Stimulated activated CD8-positive, alpha-beta memory T cell treated with anti-CD3 and anti-CD28 coated beads, Interleukin-15, amount 100 ng/mL, for 4 hours (primary cell): ENCODE measurements around the gene RRP15.

ENCODE experiments used
- DNase-seq, 2 donors: peaks; one replicate each; pipeline ENCODE4 v3.0.0-alpha.2; 2020; ENCODE audit warnings: low read depth in 2 of 2

The RRP15 gene, protein sequence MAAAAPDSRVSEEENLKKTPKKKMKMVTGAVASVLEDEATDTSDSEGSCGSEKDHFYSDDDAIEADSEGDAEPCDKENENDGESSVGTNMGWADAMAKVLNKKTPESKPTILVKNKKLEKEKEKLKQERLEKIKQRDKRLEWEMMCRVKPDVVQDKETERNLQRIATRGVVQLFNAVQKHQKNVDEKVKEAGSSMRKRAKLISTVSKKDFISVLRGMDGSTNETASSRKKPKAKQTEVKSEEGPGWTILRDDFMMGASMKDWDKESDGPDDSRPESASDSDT

DNA sequence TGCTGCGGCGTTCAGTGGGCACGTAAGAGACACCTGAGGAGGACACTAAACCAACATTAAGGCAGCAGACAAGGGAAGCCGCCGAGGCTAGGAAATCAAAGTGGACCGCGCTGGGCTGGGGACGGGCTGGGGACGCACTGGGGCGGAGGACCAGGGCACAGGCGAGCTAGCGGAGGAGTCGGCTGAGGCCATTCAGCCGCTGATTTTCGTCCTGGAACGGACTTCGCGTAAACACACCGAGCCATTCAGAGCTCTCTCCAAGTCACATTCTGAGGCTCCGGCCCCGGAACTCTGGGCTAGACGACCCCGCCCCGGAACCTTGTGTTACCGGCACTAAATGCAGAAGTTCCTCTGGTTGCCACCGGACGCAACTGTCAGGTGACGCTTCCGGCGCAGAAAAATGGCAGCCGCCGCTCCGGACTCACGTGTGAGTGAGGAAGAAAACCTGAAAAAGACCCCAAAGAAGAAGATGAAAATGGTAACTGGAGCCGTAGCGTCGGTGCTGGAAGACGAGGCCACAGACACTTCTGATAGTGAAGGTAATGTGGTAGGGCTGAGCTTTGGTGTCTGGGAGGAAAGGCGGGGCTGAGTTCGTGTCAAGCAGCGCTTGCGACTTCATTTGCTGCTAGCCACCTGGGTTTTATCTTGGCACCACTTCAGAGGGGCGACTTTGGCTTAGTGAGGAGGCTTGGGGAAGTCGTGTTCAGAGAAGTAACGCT is at the start of gene RRP15:
Gene RRP15 (plus strand): TSS at position 377 of the 719 bp plus-strand sequence. CDS start 24 bp downstream, at position 401.
- peak; percentile 67 to 70 for DNase-seq

DNA sequence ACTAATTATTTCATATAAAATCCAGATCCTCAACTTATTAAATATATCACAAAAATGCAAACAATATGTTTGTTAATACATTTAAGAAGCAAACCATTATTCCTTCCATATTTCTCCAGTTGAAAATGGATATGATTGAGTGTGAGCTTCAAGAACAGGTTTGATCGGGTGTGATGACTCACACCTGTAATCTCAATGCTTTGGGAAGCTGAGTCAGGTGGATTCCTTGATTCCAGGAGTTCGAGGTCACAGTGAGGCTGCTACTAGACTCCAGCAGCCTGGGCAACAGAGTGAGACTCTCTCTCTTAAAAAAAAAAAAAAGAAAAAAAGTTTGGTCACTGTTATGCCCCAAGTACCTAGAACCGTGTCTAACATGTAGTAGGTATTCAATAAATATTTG is 42.9 kb upstream of the RRP15 start:
- DNase-seq = no peak

DNA sequence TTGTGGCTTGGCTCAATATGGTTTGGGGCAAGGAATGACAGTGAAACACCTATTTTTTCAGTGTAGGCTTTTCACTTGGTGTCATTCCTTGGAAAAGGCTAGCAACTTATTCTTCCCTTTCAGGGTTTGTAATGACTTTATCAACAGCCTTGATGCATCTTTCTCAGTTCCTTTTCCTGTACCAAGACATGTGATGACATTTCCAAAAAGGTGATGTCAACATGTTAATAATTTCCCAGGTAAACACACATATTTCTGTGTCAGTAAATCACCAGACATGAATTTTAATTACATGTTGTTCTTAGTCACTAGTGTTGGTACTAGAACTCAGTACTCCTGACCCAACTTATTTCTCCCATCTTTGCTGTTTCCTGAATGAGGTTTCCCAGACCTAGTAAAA is 37.8 kb upstream of the RRP15 start:
- DNase-seq = no peak

DNA sequence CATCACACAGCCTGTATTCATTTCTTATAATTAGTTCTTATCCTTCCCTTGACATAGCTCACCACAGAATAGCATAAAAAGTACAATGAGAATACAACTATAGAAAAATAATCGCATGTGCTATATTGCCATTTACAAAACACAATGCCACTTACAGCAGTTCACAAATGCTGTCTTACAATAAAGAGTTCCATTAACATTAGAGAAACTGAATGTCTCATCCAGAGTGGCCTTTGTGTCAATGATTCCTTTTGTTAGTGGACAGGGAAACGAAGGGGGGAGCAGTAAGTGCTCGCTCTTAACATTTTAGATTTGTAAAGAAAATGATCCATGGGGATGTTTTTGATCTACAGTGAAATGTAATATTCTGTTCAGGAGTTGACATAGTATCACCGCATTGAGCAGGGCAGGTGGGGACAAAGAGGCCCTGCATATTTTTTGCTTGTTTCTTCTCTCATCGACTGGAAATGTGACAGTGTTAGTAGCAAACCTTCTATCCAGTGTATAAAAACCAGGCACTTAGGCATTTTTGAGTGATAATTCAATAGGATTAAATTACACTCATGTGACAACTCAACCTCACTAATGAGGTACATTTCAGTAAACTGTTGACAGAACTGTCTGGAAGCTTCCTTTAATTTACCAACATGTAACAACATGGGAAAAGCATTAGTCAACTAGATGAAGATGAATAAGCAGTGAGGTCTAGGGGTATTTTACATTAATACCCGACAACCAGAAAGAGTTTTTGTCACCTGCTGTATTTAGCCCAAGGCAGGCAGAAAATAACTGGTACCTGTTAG is 35.6 kb upstream of the RRP15 start:
- no peak for DNase-seq

DNA sequence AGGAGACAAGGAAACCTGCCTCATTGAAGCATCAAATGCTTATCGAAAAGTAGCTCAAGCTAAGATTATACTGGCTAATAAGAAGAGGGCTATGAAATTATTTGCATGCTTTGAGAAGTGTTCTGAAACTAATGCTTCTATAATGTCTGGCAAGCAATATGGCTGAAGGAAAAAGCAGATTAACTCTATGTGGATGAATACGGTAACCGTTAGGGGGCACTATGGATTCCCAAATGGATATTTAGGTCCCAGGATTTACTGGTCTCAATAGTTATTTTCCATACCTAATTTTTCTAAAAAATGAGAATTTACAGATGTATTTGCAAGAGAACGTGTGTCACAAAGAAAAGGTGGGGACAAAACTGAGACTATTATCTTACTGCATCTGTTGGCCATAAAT is 34.6 kb upstream of the RRP15 start:
- no peak for DNase-seq

DNA sequence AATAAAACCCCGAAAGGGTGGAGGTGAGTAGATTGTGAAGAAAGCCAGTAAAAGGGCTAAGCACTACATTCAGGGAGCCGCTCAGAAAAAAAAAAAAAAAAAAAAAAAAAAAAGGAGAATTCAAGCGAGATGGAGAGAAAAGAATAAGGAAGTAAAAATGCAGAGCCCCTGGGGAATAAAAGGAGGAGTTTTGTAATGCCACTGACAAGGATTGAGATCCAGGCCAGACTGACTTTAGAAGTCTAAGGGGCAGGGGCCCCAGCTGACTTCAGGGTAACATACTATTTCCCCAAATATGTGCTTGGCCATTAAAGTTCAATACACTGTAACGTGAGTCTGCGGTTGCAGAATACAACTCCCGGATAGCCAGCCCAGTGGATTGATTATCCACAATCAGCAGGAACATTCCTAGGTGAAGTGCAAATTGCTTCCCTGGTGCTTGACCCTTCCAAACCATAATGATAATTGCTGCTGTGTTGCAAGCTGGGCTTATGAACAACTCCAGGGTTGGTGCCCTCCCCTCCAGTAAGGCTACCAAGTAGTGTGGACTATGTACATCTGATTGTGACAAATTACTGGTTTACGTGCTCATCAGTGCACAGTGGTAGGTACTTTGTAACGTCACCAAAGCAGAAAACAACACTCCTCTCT is 30.7 kb upstream of the RRP15 start:
- DNase-seq = no peak

DNA sequence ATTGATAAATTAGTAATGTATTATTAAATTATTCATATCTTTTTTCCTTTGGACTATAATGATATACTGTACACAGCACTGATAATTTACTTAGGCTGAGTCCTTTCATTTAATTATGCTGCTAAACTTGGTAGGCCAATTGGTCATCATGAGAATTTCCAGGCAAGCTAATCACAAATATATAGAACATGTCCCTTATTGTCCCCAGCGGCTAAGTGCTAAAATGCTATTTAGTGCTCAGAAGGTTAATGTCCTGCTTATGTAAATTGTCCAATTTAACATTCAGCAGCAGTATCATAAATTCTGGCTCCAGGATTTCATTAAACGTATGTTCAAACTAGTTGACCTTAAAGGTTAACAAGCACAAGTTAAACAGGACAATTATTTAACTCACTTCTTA is 30.0 kb upstream of the RRP15 start:
- DNase-seq = no peak

DNA sequence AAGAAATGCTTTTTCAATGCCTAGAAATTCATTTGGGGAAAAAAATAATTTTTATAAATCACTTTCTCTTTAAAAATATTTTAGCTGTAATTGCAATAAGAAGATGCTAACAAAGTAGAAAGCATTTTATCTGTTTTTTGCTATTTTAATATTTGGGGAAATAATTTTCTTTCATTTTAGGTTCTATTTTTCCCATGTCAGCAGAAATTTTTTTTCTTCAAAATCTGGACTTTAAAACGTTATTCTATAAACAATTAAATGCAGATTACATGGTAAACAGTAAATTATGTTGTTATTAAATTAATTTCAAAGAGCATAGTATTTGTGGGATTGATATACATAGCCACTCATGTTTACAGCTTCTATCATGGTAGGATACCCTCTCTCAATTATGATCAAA is 27.7 kb upstream of the RRP15 start:
- no peak for DNase-seq

DNA sequence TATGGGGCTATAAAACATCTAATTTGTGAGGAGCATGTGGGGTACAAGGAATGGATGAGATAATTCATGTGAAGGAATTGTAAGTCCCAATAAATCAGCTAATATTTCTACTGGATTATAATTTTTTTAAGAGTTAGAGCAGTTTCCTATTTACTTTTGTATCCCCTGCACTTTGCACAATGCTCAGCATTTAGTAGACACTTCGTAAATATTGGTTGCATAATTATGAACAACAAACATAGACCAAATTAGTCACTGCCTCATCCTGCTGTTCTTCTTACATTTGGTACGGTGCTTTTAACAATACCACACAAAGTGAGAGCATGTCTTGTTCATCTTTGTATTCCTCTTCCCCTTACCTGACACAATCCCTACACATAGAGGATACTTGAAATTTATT is 27.1 kb upstream of the RRP15 start:
- no peak for DNase-seq

DNA sequence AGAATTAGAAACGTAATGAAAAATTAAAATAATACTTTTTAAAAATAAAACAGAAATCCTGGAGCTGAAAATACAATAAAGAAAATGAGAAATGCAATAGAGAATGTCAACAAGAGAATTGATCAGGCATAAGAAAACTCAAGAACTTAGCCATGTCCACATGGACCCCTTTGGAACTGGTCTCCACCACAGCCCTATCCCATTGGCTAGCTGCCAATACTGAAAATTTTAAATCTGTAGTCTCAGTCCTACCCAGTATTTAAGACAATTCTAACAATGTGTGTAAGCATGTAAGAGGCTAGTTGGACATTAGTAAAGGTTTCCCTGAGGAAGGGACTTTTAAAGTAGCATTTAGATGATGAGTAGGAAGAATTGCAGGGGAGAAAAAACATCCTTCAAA is 25.8 kb upstream of the RRP15 start:
- no peak for DNase-seq

DNA sequence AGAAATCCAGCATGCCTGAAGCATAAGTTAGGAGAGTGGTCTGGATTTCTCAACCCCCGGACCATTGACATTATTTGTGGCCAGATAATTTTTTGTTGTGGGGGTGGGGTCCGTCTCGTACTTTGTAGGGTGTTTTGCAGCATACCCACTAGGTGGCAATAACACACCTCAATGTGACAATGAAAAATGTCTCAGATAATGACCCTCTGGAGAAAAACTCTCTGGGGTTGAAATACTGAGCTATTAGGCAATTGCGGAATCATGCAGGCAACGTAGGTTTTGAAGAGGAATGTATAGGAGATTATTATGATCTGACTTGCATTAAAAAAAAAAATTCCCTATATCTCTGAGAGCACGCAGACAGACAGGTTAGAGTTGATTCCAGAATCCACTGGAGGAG is 25.3 kb upstream of the RRP15 start:
- DNase-seq = no peak

DNA sequence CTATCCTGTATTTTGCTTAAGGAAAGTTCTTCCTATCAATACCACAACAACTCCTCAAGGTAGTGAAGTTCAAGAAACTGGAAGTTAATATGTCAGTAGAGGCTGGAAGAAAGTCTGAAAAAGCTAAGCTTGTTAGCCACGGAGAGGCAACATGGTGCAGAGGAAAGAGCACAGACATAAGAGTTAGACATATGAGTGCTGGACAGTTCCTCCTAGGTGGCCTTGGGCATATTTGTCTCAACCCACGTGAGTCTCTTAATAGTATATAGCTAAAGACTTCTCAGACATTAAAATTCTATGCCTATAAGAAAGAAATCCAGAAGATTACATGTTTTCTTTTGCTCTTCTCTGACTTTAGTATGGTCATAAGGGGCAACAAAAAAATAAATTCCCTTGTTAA is 22.8 kb upstream of the RRP15 start:
- no peak for DNase-seq

DNA sequence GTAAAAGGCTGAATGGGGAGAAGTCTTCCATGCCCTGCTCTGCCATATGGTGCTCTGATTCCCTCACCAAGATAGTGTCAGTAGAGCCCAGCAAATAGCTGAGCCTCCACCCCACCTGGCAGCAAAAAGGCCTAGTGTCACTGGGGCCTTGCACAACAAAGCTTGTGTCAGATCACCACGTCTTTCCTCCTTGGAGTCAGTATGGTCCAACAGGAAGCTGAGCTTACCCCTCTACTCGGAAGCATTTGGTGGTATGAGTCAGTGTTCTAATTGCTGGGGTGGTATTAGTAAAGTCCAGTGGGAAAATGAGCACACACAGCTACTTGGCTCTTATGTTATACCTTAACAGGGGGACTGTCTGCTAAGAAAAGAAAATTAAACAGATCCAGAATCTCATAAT is 18.7 kb upstream of the RRP15 start:
- no peak for DNase-seq

DNA sequence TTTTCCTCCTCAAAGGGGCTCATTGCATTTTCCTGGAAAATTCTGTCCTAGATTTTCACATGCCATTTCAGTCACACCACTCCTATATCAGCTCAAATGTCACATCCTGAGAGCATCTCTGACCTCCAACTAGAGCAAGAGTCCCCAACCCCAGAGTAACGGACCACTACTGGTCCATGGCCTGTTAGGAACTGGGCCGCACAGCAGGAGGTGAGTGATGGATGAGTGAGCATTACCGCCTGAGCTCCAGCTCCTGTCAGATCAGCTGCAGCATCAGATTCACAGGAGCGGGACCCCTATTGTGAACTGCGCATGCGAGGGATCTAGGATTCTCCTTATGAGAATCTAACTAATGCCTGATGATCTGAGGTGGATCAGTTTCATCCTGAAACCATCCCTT is 12.7 kb upstream of the RRP15 start:
- DNase-seq = no peak

DNA sequence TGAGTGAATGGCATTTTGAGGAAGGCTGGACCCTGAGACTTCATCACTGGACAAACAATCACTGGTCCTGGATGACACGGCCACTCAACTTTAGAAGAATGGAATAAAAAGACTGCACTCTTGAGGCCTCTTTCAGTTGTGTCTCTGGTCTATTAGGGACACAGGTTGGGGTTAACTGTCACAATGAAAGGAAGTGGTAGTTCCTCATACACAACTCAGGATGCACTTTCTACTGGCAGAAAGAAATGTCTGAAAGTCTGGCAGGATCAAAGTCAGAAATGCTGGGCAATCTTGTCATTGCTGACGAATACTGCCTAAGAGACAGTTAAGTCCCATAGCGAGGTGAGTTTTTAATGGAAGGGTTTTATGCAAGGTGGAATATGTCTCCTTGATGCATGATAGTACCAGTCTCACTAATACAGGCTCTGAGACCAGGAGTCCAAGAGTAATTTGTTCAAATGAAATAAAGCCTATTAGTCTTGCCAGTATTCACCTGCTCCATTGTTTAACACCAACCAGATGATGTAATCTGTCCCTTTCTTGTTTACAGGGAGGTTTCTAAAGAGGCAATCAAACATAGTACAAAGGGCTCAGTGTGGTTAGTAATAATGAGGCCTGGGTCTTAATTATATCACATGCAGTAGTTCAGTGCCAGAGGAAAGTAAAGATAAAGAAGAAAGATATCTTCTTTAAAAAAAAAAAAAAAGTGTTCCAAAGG is 11.2 kb upstream of the RRP15 start:
- no peak for DNase-seq

DNA sequence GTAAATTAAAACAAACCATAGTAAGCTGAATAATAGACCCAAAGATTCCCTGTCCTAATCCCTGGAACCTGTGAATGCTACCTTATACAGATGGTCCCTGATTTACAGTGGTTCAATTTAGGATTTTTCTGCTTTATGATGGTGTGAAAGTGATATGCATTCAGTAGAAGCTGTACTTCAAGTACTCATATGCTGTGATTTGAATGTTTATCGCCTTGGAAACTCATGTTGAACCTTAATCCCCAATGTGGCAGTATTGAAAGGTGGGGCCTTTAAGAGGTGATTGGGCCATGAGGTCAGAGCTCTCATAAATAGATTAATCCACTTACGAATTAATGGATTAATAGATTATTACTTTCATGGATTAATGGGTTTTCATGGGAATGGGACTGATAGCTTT is 10.6 kb upstream of the RRP15 start:
- no peak for DNase-seq

DNA sequence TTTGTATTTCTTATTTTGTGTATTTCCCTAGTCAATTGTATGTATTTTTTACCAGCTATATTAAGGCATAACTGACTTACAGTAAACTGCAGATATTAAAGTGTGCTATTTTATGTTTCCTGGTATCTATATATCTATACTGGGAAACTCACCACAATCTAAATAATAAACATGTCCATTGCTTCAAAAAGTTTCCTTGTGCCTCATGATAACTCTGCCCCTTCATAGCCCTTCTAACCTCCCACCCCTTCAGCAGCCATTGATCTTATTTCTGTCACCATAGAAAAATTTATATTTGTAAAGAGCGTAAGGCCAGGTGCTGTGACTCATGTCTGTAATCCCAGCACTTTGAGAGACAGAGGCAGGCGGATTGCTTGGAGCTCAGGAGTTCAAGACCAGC is 9.3 kb upstream of the RRP15 start:
- DNase-seq = no peak

DNA sequence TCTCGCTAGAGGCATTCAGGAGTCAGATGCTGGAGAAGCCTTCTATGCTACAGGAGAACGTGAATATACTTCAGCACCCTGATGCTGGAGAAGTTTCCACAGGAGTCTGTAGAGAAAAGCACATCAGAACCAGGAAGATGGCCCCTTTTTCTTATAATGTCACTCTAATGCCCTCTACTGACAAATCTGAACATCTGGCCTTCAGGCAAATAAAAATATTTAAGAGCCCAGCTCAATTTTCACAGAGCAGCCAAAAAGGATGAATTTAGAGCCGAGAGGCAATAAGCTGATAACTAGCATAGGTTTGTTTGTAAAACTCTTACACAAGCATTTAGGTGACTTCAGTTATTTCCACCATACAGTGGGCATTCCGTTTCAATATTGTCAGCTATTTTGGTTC is 3.8 kb upstream of the RRP15 start:
- no peak for DNase-seq

DNA sequence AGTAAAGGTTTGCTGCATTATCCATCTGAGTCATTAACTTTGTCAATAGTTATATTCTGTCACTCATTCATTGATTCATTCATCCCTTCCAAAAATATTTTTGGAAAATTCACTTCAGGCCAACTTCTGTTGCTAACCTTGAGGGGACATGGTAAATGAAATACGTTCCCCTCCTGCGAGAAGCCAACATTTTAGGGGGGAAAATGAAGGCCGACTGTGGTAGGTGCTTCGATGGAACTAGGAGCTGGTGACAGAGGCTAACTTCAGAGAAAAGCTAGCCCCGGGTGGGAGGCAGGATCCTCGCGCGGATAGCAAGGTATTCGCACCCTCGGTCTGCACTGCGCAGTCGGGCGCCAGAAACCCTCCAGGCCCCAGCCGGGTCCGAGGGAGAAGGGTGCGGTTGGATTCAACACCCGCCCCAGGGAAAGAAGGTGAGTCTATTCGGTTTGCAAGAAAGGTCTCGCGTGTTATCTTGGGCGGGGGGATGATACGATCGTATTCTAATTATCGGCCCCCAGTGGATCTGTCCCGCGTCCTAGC is 646 bp upstream of the RRP15 start:
- no peak for DNase-seq

DNA sequence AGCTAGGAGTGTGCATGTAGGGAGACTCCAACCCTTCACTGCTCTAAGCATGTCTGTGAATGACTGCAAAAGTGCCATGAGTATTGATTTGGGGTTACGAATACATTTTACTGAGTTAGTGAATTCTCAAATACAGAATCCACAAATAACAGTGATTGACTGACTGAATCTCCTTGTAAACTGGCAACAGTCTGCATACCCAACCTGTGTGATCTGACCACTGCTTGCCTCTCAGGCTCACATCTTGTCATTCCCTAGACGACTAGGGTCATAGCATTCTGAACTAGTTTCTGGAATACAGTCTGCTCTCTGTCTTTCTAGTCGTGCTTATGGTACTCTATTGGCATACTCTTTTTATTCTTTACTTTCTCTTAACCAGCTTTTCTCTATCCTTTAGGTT is 7.4 kb downstream of the RRP15 start:
- DNase-seq = no peak

DNA sequence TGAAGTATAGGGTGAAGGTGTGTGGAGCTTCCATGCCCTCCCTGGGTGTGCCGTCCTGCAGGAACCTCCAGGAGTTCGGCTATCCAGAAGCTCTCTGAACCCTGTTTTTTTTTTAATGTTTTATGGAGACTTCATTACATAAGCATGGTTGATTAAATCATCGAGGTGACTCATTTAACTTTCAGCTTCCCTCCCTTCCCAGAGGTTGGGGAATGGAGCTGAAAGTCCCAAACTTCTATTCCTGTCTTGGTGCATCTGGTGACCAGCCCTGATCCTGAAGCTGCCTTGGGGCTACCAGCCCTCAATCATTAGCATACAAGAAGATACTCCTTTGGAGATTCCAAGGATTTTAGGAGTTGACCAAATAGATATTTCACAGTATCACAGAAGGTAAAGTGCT is 9.5 kb downstream of the RRP15 start:
- no peak for DNase-seq
